ENCODE data around the gene JAK1.

DNA sequence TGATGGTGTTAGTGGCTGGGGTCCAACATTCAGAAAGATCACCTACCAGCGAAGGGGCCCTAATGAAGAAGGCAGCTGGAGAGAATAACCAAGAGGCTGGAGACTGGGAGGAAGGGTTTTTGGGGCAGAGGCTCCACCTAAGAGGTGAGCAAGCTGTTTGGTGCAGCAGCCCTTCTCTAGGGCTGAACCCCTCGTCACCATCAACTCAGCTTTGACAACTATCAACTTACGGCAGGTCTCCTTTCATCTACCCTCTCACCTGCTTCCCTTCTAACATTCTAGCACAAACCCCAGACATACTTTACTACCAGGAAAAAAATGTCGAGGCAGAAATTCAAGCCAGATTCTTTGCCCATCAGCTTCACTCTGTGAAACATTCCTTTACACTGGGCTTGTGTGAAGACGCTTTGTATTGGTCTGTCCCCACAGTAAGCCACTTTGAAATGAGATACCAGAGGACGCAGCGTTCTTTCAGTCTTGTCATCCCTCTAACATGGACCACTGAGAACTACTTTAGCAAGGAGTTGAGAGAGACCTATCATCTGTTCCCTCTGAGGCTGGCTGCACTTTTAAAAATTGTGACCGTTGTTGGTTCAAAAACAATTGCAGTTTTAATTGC, 136.8 kb downstream of the JAK1 start:
- TF ChIP-seq POLR2A (IDR thresholded peaks at IDR 0.05; ENCODE audit: low read length): no peak
- TF ChIP-seq GATA1 (IDR thresholded peaks at IDR 0.05; ENCODE audit: low read depth, low read length): no peak
